Fibroblast of the aortic adventitia (primary cell): Measurements from ENCODE around the gene HBEGF. TPM values are rescaled to one million over a fixed set of nuclear protein-coding genes. Genes with fewer than 3 reads are reported as not detected.

Experiments used
- DNase-seq: peaks from one replicate; pipeline ENCODE4 v3.0.0-alpha.2; 2010; ENCODE audit warnings: low read depth
- H3K4me3 ChIP-seq: 2 replicates; pipeline ENCODE4 v1.5.1; 2011; ENCODE audit warnings: low read depth, mild to moderate bottlenecking, control low read depth, low read length, moderate library complexity
- total RNA-seq: library from RNA; depleted of rRNA; stranded (reverse); fragments of >200 nt; gene quantifications from 2 replicates; pipeline ENCODE4 v1.2.3, GENCODE V29; 2012; ENCODE audit warnings: low replicate concordance
- TF ChIP-seq, protein P1 (sequence below): IDR thresholded peaks from 2 replicates; pipeline ENCODE4 v1.5.1; 2011; ENCODE audit warnings: mild to moderate bottlenecking, low read length, control low read depth, inconsistent platforms; ENCODE audit not compliant: insufficient read depth

The HBEGF gene
- total RNA-seq, 1 donor = 0.90 TPM

- TF ChIP-seq, protein P1, sequence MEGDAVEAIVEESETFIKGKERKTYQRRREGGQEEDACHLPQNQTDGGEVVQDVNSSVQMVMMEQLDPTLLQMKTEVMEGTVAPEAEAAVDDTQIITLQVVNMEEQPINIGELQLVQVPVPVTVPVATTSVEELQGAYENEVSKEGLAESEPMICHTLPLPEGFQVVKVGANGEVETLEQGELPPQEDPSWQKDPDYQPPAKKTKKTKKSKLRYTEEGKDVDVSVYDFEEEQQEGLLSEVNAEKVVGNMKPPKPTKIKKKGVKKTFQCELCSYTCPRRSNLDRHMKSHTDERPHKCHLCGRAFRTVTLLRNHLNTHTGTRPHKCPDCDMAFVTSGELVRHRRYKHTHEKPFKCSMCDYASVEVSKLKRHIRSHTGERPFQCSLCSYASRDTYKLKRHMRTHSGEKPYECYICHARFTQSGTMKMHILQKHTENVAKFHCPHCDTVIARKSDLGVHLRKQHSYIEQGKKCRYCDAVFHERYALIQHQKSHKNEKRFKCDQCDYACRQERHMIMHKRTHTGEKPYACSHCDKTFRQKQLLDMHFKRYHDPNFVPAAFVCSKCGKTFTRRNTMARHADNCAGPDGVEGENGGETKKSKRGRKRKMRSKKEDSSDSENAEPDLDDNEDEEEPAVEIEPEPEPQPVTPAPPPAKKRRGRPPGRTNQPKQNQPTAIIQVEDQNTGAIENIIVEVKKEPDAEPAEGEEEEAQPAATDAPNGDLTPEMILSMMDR = no peak
- no peak for DNase-seq
These were observed 18.2 kb downstream of the HBEGF start for GRCh38 chr5:140328036-140328764.

DNA sequence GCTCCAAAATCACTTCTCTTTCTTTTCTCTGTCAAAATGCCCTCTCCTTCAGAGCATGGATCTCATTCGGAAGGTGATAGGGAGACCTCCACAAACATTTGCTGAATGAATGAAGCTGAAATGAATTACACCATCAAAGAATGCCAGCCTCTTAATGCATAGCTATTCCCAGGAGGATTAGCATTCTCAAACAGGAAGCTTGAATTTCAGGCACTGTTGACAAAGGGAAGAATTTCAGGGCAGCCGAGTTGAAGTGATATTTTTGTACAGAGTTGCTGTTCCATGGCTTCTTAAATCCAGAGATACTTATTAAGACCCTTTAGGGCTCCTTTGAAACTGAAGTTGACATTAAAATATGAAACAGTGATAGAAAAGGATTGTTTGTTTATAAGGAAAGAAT lies 18.8 kb downstream of the HBEGF start:
- TF ChIP-seq, protein P1 = no peak
- H3K4me3 ChIP-seq = no peak overlapping the region
- peak; percentile 56 for DNase-seq

More at GRCh38 chr5:140328036-140328764, 18.2 kb downstream of the HBEGF start:
- no peak overlapping the region for H3K4me3 ChIP-seq

- no peak overlapping the region for H3K4me3 ChIP-seq
- no peak for DNase-seq
- TF ChIP-seq, protein P1 = no peak
These were observed 20.9 kb downstream of the HBEGF start for GRCh38 chr5:140325486-140325885.

GRCh38 chr5:140324617-140325241 lies 21.7 kb downstream of the HBEGF start:
- TF ChIP-seq, protein P1 = no peak
- peak; percentile 65 for DNase-seq
- no peak overlapping the region for H3K4me3 ChIP-seq

GRCh38 chr5:140324041-140324600 lies 22.3 kb downstream of the HBEGF start:
- no peak overlapping the region for H3K4me3 ChIP-seq
- no peak for DNase-seq
- TF ChIP-seq, protein P1 = no peak

GRCh38 chr5:140322751-140323731 lies 23.4 kb downstream of the HBEGF start:
- TF ChIP-seq, protein P1 = no peak
- peak; percentile 90 for DNase-seq
- H3K4me3 ChIP-seq = no peak overlapping the region
